ENCODE measurements around the gene RICTOR.

Gene RICTOR

DNA sequence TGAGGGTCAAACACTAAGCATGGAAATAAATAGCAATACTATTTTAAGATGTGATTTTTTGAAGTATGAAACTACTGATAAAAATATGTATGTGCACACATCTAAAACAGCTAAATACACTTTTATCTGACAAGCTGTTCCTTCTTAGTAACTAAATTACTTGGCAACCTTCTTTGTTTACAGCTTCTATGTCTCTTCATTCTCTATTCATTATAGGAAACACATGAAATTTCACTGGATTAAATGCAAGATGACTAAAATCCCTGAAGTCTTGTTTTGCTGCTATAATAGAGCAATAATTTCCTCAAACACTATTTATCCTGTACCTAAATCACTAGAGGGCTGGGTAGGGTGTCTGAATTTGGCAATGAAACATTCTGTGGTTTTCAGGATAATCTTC lies 11.7 kb downstream of the RICTOR start:
- Histone ChIP-seq H2AFZ (ENCODE audit: low read depth, low read length, severe bottlenecking) (no peak overlapping the region), H3K9ac (ENCODE audit: low read length) (no peak overlapping the region), H3K9me2 (replicated peaks; ENCODE audit: insufficient read depth, low read length) (no peaks in the 10 kb centered on the region), H3K79me2 (ENCODE audit: insufficient read depth, low read length) (peaks cover 84% of the 10 kb centered on the region), H3K27me3 (ENCODE audit: low read length) (no peaks in the 10 kb centered on the region), H3K27ac (ENCODE audit: low read depth, low read length) (no peak overlapping the region), H3K4me2 (ENCODE audit: low read depth, low read length, poor library complexity, severe bottlenecking) (no peak overlapping the region), H3K4me3 (ENCODE audit: insufficient read depth, low read length, poor library complexity, severe bottlenecking) (no peak overlapping the region), H3K36me3 (ENCODE audit: low read length) (peaks cover 4% of the 10 kb centered on the region; the same call in 1 of the 2 replicates), H4K20me1 (ENCODE audit: low read depth, low read length) (peaks cover 49% of the 10 kb centered on the region), H3K9me3 (ENCODE audit: insufficient read depth, low read length) (no peaks in the 10 kb centered on the region), H3F3A (ENCODE audit: insufficient read depth) (no peaks in the 10 kb centered on the region)
- TF ChIP-seq, protein P1, sequence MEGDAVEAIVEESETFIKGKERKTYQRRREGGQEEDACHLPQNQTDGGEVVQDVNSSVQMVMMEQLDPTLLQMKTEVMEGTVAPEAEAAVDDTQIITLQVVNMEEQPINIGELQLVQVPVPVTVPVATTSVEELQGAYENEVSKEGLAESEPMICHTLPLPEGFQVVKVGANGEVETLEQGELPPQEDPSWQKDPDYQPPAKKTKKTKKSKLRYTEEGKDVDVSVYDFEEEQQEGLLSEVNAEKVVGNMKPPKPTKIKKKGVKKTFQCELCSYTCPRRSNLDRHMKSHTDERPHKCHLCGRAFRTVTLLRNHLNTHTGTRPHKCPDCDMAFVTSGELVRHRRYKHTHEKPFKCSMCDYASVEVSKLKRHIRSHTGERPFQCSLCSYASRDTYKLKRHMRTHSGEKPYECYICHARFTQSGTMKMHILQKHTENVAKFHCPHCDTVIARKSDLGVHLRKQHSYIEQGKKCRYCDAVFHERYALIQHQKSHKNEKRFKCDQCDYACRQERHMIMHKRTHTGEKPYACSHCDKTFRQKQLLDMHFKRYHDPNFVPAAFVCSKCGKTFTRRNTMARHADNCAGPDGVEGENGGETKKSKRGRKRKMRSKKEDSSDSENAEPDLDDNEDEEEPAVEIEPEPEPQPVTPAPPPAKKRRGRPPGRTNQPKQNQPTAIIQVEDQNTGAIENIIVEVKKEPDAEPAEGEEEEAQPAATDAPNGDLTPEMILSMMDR (IDR thresholded peaks at IDR 0.05; ENCODE audit: insufficient read depth, low read length, poor library complexity, severe bottlenecking), result no peak
- no peak for TF ChIP-seq EZH2phosphoT487 (conservative IDR thresholded peaks at IDR 0.05; ENCODE audit: low read length)

- Histone ChIP-seq H3K4me2 (ENCODE audit: low read depth, low read length, poor library complexity, severe bottlenecking) (no peak overlapping the region), H3K9me3 (ENCODE audit: insufficient read depth, low read length) (no peaks in the 10 kb centered on the region), H3K27me3 (ENCODE audit: low read length) (no peaks in the 10 kb centered on the region), H3K9ac (ENCODE audit: low read length) (no peak overlapping the region), H3K27ac (ENCODE audit: low read depth, low read length) (no peak overlapping the region), H3F3A (ENCODE audit: insufficient read depth) (no peaks in the 10 kb centered on the region), H3K79me2 (ENCODE audit: insufficient read depth, low read length) (peaks cover 84% of the 10 kb centered on the region), H4K20me1 (ENCODE audit: low read depth, low read length) (peaks cover 49% of the 10 kb centered on the region), H3K9me2 (replicated peaks; ENCODE audit: insufficient read depth, low read length) (no peaks in the 10 kb centered on the region), H3K4me3 (ENCODE audit: insufficient read depth, low read length, poor library complexity, severe bottlenecking) (no peak overlapping the region), H3K36me3 (ENCODE audit: low read length) (0 out of 2 replicates have a peak, but pooled peaks cover 2% of the 10 kb centered on the region), H2AFZ (ENCODE audit: low read depth, low read length, severe bottlenecking) (no peak overlapping the region)
- TF ChIP-seq EZH2phosphoT487 (conservative IDR thresholded peaks at IDR 0.05; ENCODE audit: low read length), result no peak
- TF ChIP-seq, protein P1 (IDR thresholded peaks at IDR 0.05; ENCODE audit: insufficient read depth, low read length, poor library complexity, severe bottlenecking), result no peak
These were observed 12.1 kb downstream of the RICTOR start for GRCh38 chr5:39062104-39062503.

DNA sequence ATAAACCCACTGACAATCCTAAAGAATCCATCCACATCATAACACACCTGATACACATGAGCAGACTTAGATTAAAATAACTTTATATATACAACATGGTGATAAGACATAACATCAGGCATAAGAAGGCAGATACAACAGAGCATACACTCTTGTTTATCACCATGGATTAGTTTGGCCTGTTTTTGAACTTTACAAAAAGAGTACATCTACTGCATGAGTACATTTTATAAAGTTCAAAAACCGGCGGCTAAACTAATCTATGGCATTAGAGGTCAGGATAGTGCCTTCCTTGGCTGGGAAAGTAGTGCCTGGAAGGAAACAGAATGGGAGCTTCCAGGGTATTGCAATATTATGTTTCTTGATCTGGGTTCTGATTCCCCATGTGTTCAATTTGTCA lies 15.1 kb downstream of the RICTOR start:
- H3K9ac ChIP-seq (ENCODE audit: low read length), result no peak overlapping the region
- H3K36me3 ChIP-seq (ENCODE audit: low read length), result 0 out of 2 replicates have a peak, but pooled peaks cover 2% of the 10 kb centered on the region
- H3K9me3 ChIP-seq (ENCODE audit: insufficient read depth, low read length), result no peaks in the 10 kb centered on the region
- peaks cover 44% of the 10 kb centered on the region for H4K20me1 ChIP-seq (ENCODE audit: low read depth, low read length)
- TF ChIP-seq EZH2phosphoT487 (conservative IDR thresholded peaks at IDR 0.05; ENCODE audit: low read length), result no peak
- TF ChIP-seq, protein P1 (IDR thresholded peaks at IDR 0.05; ENCODE audit: insufficient read depth, low read length, poor library complexity, severe bottlenecking), result no peak
- no peak overlapping the region for H3K4me3 ChIP-seq (ENCODE audit: insufficient read depth, low read length, poor library complexity, severe bottlenecking)
- no peaks in the 10 kb centered on the region for H3K9me2 ChIP-seq (replicated peaks; ENCODE audit: insufficient read depth, low read length)
- H3K27ac ChIP-seq (ENCODE audit: low read depth, low read length), result no peak overlapping the region
- peaks cover 78% of the 10 kb centered on the region for H3K79me2 ChIP-seq (ENCODE audit: insufficient read depth, low read length)
- no peaks in the 10 kb centered on the region for H3K27me3 ChIP-seq (ENCODE audit: low read length)
- no peaks in the 10 kb centered on the region for H3F3A ChIP-seq (ENCODE audit: insufficient read depth)
- H3K4me2 ChIP-seq (ENCODE audit: low read depth, low read length, poor library complexity, severe bottlenecking), result no peak overlapping the region
- H2AFZ ChIP-seq (ENCODE audit: low read depth, low read length, severe bottlenecking), result no peak overlapping the region

Measured in SU-DHL-6 (cell line).